ENCODE results near the gene MYO6. TPM values are rescaled to one million over a fixed set of nuclear protein-coding genes. Genes with fewer than 3 reads are reported as not detected.

Gene MYO6
- total and polyA plus RNA-seq, 2 experiments from 2014 or later, result 10.9 to 24.2 TPM

DNA sequence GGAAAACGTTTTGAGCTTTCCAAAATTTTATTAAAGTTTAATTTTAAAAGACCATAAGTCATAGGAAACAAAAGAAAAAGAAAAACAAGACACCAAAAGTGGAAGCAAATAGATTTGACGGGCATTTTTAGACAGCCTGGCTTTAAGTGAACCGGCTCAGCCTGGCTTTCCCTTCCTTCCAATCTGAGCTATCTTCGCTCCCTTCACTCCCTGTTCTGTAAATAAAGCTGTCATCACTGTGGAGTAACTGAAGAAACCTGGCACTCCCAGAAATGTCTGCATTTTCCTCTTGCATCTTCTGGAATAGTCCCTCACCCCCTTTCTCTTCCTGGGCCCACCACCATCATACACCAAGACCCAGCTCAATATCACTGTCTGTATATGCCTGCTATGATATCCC, 191.5 kb downstream of the MYO6 start:
- DNase-seq, result no peak
- no peaks in the 10 kb centered on the region for H3F3A ChIP-seq (ENCODE audit: insufficient read depth)
- no peaks in the 10 kb centered on the region for H3K4me1 ChIP-seq (ENCODE audit: insufficient read depth)
- H3K9ac ChIP-seq, result no peak overlapping the region
- no peaks in the 10 kb centered on the region for H3K9me2 ChIP-seq (ENCODE audit: insufficient read depth)
- no peak overlapping the region for H3K4me3 ChIP-seq
- no peak overlapping the region for H2AFZ ChIP-seq
- no peaks in the 10 kb centered on the region for H4K20me1 ChIP-seq (ENCODE audit: insufficient read depth)
- peaks cover 10% of the 10 kb centered on the region for H3K27me3 ChIP-seq (replicated peaks; ENCODE audit: insufficient read depth)
- no peaks in the 10 kb centered on the region for H3K79me2 ChIP-seq (ENCODE audit: insufficient read depth)
- in situ Hi-C loops (cut with MboI), result loop anchor here (25.0 kb wide), 1 partner anchor 1522 kb away; the partner anchor contains the start of gene HTR1B
- H3K27ac ChIP-seq, result no peak overlapping the region
- H3K36me3 ChIP-seq (ENCODE audit: low read depth), result no peaks in the 10 kb centered on the region
- TF ChIP-seq EZH2 (IDR thresholded peaks at IDR 0.05; ENCODE audit: insufficient read depth, poor library complexity, severe bottlenecking) (no peak), EZH2phosphoT487 (IDR thresholded peaks at IDR 0.05; ENCODE audit: insufficient read depth, low read depth) (no peak)
- no peak overlapping the region for H3K4me2 ChIP-seq (ENCODE audit: unreplicated experiment)
- 35 to 38% methylated on average over 4 of the region's 4 CpGs for WGBS, 2 experiments (ENCODE audit: low coverage in 1 of 2, low lambda C conversion rate in 2 of 2, missing lambda C conversion rate in 2 of 2)
- no peaks in the 10 kb centered on the region for H3K9me3 ChIP-seq (ENCODE audit: low read depth)

DNA sequence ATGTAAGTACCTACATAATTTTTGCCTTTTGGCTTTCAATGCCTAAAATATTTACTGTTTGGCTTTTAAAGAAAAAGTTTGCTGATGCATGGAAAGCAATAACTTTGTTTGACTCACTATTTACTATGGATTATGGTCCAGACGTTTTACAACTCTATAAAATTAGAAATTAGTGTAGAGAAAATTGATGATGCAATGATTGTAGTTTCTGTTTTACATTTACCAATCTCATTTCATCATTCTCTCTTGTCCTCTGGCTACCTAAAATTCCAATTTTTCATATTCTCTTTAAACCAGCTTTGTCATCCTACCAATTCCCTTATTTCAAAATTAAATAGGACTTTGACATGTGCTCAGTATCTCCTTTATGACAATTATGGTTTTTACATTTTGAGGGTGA, 192.5 kb downstream of the MYO6 start:
- Histone ChIP-seq H3K4me1 (ENCODE audit: insufficient read depth) (no peaks in the 10 kb centered on the region), H3K79me2 (ENCODE audit: insufficient read depth) (no peaks in the 10 kb centered on the region), H3K4me2 (ENCODE audit: unreplicated experiment) (no peak overlapping the region), H3F3A (ENCODE audit: insufficient read depth) (no peaks in the 10 kb centered on the region), H3K9me3 (ENCODE audit: low read depth) (no peaks in the 10 kb centered on the region), H4K20me1 (ENCODE audit: insufficient read depth) (no peaks in the 10 kb centered on the region), H3K36me3 (ENCODE audit: low read depth) (no peaks in the 10 kb centered on the region), H3K9me2 (ENCODE audit: insufficient read depth) (no peaks in the 10 kb centered on the region), H3K4me3 (no peak overlapping the region), H3K27me3 (replicated peaks; ENCODE audit: insufficient read depth) (peaks cover 10% of the 10 kb centered on the region), H2AFZ (no peak overlapping the region), H3K27ac (no peak overlapping the region), H3K9ac (no peak overlapping the region)
- 0% methylated on average over 1 of the region's 1 CpG for WGBS, 2 experiments (ENCODE audit: low coverage in 1 of 2, low lambda C conversion rate in 2 of 2, missing lambda C conversion rate in 2 of 2)
- in situ Hi-C loops (cut with MboI), result loop anchor here (25.0 kb wide), 1 partner anchor 1521 kb away; the partner anchor contains the start of gene HTR1B
- TF ChIP-seq EZH2phosphoT487 (IDR thresholded peaks at IDR 0.05; ENCODE audit: insufficient read depth, low read depth), result no peak
- TF ChIP-seq EZH2 (IDR thresholded peaks at IDR 0.05; ENCODE audit: insufficient read depth, poor library complexity, severe bottlenecking), result no peak
- DNase-seq, result no peak

DNA sequence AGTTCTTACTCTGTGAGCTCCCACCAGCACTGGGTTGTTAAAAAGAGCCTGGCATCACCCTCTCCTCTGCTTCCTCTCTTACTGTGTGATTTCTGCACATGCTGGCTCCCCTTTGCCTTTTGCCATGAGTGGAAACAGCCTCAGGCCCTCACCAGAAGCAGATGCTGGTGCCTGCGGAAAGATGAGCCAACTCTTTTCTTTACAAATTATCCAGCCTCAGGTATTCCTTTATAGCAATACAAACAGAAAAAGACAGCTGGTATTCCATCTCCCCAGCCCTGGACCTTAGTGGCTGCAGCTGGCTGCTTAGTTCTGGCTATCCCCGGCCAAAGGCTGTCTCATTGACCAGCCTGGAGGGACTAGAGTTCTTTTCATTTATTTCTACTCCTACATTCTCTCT, 194.3 kb downstream of the MYO6 start:
- Histone ChIP-seq H3K4me1 (ENCODE audit: insufficient read depth) (no peaks in the 10 kb centered on the region), H3K79me2 (ENCODE audit: insufficient read depth) (no peaks in the 10 kb centered on the region), H3K27me3 (replicated peaks; ENCODE audit: insufficient read depth) (peaks cover 13% of the 10 kb centered on the region), H3K4me3 (no peak overlapping the region), H3F3A (ENCODE audit: insufficient read depth) (no peaks in the 10 kb centered on the region), H4K20me1 (ENCODE audit: insufficient read depth) (no peaks in the 10 kb centered on the region), H3K36me3 (ENCODE audit: low read depth) (no peaks in the 10 kb centered on the region), H3K4me2 (ENCODE audit: unreplicated experiment) (no peak overlapping the region), H3K27ac (no peak overlapping the region), H2AFZ (no peak overlapping the region), H3K9me2 (ENCODE audit: insufficient read depth) (no peaks in the 10 kb centered on the region), H3K9me3 (ENCODE audit: low read depth) (no peaks in the 10 kb centered on the region), H3K9ac (no peak overlapping the region)
- in situ Hi-C loops (cut with MboI), result loop anchor here (25.0 kb wide), 1 partner anchor 1519 kb away; the partner anchor contains the start of gene HTR1B
- DNase-seq, result no peak
- TF ChIP-seq EZH2phosphoT487 (IDR thresholded peaks at IDR 0.05; ENCODE audit: insufficient read depth, low read depth) (no peak), EZH2 (IDR thresholded peaks at IDR 0.05; ENCODE audit: insufficient read depth, poor library complexity, severe bottlenecking) (no peak)
- WGBS, 2 experiments (ENCODE audit: low coverage in 1 of 2, low lambda C conversion rate in 2 of 2, missing lambda C conversion rate in 2 of 2), result 4 to 24% methylated on average over 2 of the region's 2 CpGs

GRCh38 chr6:75946146-75946831, 197.2 kb downstream of the MYO6 start:
- Histone ChIP-seq H3K36me3 (ENCODE audit: low read depth) (no peaks in the 10 kb centered on the region), H3K4me2 (ENCODE audit: unreplicated experiment) (no peak overlapping the region), H3K4me3 (no peak overlapping the region), H2AFZ (no peak overlapping the region), H3K9ac (no peak overlapping the region), H3K79me2 (ENCODE audit: insufficient read depth) (no peaks in the 10 kb centered on the region), H3K9me2 (ENCODE audit: insufficient read depth) (no peaks in the 10 kb centered on the region), H3F3A (ENCODE audit: insufficient read depth) (no peaks in the 10 kb centered on the region), H3K9me3 (ENCODE audit: low read depth) (no peaks in the 10 kb centered on the region), H3K27ac (no peak overlapping the region), H3K27me3 (replicated peaks; ENCODE audit: insufficient read depth) (peaks cover 13% of the 10 kb centered on the region), H4K20me1 (ENCODE audit: insufficient read depth) (no peaks in the 10 kb centered on the region), H3K4me1 (ENCODE audit: insufficient read depth) (no peaks in the 10 kb centered on the region)
- no peak for DNase-seq
- in situ Hi-C loops (cut with MboI), result loop anchor here (25.0 kb wide), 1 partner anchor 1516 kb away; the partner anchor contains the start of gene HTR1B
- 36 to 45% methylated on average over 4 of the region's 4 CpGs for WGBS, 2 experiments (ENCODE audit: low coverage in 1 of 2, low lambda C conversion rate in 2 of 2, missing lambda C conversion rate in 2 of 2)
- TF ChIP-seq EZH2 (IDR thresholded peaks at IDR 0.05; ENCODE audit: insufficient read depth, poor library complexity, severe bottlenecking) (no peak), EZH2phosphoT487 (IDR thresholded peaks at IDR 0.05; ENCODE audit: insufficient read depth, low read depth) (no peak)
